GM06990 (cell line): Measurements from ENCODE around the gene RTN4R.

ENCODE experiments used
- DNase-seq: peaks from one replicate; pipeline ENCODE4 v3.0.0-alpha.2; 2011; ENCODE audit not compliant: insufficient read length; ENCODE audit errors: extremely low read depth
- H3K27me3 ChIP-seq: replicated peaks from 2 replicates; pipeline ENCODE4 v1.6.0; 2011; ENCODE audit warnings: low read length; ENCODE audit not compliant: control insufficient read depth, insufficient read depth
- H3K36me3 ChIP-seq: 2 replicates; pipeline ENCODE4 v1.5.1; 2011; ENCODE audit warnings: low read length; ENCODE audit not compliant: control insufficient read depth, insufficient read depth
- H3K4me3 ChIP-seq: replicated peaks from 2 replicates; pipeline ENCODE4 v1.5.1; 2011; ENCODE audit warnings: low read depth, mild to moderate bottlenecking, control low read depth, low read length
- TF ChIP-seq, protein P1 (sequence below): IDR thresholded peaks from 2 replicates; pipeline ENCODE4 v1.5.1; 2011; ENCODE audit warnings: low read length, control low read depth, mild to moderate bottlenecking, inconsistent platforms; ENCODE audit not compliant: insufficient read depth, poor library complexity, severe bottlenecking

RTN4R gene

DNA sequence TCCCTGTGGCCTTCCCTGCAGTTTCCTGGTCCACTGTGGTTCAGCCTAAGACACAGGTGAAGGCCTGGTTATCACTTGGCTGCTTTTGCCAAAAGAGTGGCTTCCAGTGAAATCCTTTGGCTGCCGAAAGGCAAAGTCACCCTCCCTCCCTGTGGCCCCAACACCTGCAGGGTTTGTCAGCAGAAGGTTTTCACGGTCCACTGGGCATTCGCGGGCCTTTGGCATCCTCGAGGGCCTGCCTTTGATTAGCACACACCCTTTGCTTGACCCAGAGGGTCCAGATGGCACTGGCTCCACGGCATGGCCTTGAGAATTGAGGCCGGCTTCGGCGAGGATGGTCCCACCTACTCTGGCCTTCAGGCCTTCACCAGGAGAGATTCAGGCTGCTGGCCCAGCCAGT, 35.3 kb downstream of the RTN4R start:
- no peak overlapping the region for H3K4me3 ChIP-seq
- H3K36me3 ChIP-seq = no peaks in the 10 kb centered on the region
- TF ChIP-seq, protein P1, sequence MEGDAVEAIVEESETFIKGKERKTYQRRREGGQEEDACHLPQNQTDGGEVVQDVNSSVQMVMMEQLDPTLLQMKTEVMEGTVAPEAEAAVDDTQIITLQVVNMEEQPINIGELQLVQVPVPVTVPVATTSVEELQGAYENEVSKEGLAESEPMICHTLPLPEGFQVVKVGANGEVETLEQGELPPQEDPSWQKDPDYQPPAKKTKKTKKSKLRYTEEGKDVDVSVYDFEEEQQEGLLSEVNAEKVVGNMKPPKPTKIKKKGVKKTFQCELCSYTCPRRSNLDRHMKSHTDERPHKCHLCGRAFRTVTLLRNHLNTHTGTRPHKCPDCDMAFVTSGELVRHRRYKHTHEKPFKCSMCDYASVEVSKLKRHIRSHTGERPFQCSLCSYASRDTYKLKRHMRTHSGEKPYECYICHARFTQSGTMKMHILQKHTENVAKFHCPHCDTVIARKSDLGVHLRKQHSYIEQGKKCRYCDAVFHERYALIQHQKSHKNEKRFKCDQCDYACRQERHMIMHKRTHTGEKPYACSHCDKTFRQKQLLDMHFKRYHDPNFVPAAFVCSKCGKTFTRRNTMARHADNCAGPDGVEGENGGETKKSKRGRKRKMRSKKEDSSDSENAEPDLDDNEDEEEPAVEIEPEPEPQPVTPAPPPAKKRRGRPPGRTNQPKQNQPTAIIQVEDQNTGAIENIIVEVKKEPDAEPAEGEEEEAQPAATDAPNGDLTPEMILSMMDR = no peak
- no peaks in the 10 kb centered on the region; the same call in none of the 2 replicates for H3K27me3 ChIP-seq
- no peak for DNase-seq

GRCh38 chr22:20232237-20232598, 35.9 kb downstream of the RTN4R start:
- Histone ChIP-seq H3K4me3 (no peak overlapping the region), H3K27me3 (no peaks in the 10 kb centered on the region; the same call in none of the 2 replicates), H3K36me3 (no peaks in the 10 kb centered on the region)
- DNase-seq = no peak
- TF ChIP-seq, protein P1 = no peak

- DNase-seq = no peak
- H3K27me3 ChIP-seq = no peaks in the 10 kb centered on the region; the same call in none of the 2 replicates
- H3K36me3 ChIP-seq = no peaks in the 10 kb centered on the region
- H3K4me3 ChIP-seq = no peak overlapping the region
- TF ChIP-seq, protein P1 = no peak
Measured at GRCh38 chr22:20231514-20232236, 36.4 kb downstream of the RTN4R start.

DNA sequence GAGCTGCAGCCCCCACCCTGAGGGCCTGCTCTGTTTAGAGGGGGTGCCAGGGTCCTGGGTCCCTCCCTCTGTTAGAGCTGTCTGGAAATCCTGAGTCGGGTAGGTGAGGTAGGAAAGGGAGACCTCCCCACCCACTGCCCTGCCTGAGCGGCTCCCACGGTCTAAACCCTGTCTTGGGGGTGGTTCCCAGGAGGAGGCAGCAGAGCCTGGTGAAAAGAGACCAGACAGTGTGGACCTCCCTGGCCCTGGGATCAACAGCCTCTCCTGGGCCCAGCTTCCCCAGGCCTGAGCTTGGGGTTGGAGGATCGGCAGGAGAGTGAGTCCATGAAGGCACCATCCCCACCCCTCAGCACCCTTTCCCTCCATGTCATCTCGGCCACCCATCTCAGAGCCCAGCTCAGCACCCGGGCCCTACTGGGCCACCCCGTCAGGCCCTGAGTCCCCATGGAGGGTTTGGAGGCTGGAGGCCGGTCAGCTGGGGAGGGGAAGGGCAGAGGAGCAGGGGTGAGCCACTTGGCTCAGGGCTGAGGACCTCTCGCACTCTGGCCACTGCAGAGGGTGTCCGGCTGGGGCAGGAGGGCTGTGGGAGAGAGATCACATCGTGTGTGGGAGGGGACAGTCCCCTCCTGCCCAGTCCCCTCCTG, 37.2 kb downstream of the RTN4R start:
- TF ChIP-seq, protein P1 = no peak
- no peak for DNase-seq
- Histone ChIP-seq H3K27me3 (no peaks in the 10 kb centered on the region; the same call in none of the 2 replicates), H3K4me3 (no peak overlapping the region), H3K36me3 (no peaks in the 10 kb centered on the region)

- H3K4me3 ChIP-seq = no peak overlapping the region
- no peak for DNase-seq
- no peaks in the 10 kb centered on the region for H3K36me3 ChIP-seq
- H3K27me3 ChIP-seq = no peaks in the 10 kb centered on the region; the same call in none of the 2 replicates
- TF ChIP-seq, protein P1 = no peak
Measured at GRCh38 chr22:20229916-20230775, 38.0 kb downstream of the RTN4R start.
